Medulla oblongata (tissue), 1 donor: ENCODE data around the gene NUDC.

Experiments used
- DNase-seq: peaks from one replicate; pipeline ENCODE4 v3.0.0-alpha.2; 2015; ENCODE audit errors: extremely low spot score

The NUDC gene

DNA sequence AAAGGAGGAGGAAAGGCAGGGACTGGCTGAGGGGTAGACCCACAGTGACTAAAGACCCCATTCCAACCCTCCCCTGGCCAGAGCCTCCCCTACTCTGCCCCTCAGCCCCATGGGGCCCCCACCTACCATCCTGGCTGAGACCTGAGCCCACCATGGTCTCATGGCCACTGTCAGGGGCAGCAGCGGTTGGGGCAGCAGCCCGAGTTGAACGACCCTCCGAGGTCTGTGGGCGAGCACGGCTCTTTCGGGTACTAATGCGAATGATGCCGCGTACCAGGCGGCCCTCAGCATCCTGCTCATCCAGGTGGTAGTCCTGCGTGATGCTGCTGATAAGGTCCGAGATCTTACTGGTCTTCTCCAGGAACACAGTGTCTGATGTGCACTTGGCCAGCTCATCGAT is 29.7 kb downstream of the NUDC start:
- DNase-seq: no peak

DNA sequence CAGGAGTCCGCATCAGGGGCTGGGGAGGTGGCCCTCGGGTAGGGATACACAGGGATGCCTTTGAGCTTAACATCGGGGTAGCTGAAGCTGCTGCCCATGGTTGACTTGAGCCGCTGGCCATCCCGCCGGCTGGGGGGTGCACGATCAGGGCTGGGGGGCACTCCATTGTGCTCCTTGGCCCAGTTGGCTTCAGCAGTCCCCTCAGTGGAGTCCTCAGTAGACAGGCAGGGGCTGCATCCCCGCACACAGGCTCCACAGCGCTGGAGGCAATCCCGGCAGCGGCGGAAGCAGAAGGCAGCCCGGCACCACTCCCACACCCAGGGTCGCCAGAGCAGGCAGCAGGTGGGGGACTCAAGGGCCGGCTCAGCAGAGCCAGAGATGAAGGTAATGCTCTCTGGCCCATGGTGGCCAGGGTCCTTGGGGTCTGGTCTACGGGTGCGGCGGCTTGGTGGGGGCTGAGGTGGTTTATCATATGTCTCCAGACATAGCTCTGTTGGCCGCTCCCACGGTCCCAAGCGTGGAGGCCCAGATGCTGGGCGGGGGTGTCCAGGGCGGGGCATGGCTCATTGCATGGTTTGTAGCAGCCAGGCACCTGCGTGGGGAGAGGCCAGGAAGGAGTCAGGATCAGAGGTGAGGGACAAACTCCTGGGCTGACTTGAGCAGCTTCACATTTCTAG is 30.4 kb downstream of the NUDC start:
- DNase-seq: no peak

DNA sequence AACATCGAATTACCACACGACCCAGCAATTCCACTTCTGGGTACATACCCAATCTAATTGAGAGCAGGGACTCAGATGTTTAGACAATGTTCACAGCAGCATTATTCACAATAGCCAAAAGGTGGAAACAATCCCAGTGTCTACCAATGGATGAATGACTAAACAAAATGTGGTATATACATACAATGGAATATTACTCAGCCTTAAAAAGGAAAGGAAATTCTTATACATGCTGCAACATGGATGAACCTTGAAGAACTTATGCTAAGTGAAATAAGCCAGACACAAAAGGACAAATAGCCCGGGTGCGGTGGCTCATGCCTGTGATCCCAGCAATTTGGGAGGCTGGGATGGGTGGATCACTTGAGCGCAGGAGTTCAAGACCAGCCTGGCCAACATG is 31.8 kb downstream of the NUDC start:
- no peak for DNase-seq

DNA sequence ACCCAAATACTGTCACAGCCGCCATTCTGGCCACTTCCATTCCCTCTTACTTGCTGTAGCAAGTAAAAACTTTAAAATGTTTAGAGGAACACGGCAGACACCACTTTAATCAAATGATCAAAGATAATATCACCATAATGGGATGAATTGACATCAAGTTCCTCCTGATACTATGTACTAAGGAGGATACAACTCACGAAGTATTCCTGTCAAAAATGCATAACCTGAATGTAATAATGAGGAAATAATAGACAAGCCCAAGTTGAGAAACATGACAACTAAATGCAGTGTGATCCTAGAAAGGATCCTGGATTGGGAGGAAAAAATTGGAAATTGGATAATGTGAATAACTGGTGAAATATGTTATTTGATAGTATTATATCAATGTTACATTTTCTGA is 34.8 kb downstream of the NUDC start:
- no peak for DNase-seq

DNA sequence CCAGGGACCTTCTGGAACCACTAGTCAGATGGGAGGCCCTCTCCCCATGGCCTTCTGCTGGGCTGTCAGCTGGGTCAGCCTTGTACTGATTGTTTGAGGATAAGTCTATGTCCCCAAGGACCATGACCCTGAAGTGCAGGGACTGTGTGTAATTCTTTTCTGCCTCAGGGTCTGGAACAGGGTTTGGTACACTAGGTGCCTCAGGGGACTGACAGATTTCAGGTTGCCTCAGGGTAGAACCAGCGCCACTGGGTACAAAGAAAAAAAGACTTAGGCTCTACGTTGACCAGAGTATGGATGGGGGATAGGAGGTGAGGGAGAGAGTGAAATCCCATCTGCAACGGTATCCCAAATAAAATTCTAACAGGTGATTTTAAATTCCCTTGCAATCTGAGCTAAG is 35.8 kb downstream of the NUDC start:
- DNase-seq: no peak

DNA sequence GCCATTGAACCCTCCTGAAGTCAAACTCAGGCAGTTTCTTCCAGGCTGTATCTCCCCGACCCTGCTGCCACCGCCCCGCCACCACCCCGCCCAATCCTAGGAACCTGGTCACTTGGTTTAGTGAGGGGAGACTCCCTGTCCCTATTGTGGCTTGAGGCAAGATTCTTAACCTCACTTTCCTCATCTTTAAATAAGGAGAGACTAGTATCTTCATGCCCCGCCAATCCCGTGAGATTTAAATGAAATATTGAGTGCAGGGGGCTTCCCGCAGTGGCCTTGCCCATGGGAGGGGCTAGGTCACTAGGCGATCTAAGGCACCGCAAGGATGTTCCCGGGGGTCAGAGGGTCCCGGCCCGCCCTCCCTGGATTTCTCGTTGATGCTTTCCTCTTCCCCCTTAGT is 37.7 kb downstream of the NUDC start:
- DNase-seq: no peak

DNA sequence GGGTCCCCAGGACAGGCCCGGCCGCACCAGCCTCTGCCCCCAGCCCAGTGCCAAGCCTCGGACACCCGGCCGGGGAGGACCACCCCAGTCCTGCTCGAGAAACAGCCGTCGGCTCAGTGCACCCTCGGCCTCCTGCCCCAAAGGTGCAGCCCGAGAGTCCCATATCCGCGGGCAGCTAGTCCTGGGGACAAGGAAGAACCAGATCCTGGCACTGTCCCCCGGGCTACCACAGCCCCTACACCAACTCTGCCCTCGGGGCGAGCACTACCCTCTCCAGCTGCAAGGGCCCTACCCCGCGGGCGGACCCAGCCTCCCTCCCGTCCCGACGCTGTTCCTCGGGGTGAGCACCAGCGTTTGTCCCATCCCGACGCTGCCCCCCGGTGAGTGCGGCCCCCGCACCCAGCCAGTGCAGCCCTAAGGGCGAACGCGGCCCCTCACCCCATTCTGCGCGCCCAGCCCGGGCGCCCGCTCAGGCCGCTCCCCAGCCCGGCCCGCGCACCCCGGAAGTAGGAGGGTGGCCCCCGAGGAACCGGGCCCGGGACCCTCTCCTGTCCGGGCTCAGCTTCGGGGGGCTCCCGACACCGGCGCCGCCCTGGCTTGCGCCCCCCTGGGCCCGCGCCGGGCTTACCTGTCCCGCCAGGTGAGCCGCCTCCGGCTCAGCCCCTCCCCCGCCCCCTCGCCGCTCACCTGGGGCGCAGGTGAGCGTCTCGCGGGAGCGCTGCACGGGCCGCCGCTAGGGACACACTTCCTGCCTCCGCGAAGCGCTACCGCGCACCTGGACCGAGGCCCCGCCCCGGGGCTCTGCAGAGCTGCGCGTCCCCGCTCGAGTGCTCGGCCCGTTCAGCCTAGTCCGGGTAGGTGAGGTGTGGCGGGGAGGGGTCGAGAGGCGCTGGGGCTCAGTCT is 38.4 kb downstream of the NUDC start, which contains the start of gene KDF1:
KDF1 (minus strand) TSS at position 747 of the 903 bp plus-strand sequence. CDS start 8,088 bp downstream, outside the sequence.
- no peak for DNase-seq

DNA sequence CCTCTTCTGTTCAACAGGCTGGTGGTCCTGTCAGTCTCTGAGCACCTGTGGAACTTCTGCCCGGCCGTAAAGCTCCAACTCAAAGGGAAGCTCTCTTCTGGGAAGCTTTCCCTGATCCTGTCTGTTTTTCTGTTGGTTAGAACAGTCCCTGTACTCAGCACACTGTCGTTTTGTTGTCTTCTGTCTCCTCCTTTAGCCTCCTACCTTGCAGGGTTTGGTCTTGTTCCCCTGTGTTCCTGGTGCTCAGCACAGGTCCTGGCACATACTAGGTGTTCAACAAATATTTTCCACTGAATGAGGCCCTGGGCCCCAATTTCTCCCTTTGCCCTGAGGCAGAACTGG is 39.1 kb downstream of the NUDC start:
- DNase-seq: no peak

DNA sequence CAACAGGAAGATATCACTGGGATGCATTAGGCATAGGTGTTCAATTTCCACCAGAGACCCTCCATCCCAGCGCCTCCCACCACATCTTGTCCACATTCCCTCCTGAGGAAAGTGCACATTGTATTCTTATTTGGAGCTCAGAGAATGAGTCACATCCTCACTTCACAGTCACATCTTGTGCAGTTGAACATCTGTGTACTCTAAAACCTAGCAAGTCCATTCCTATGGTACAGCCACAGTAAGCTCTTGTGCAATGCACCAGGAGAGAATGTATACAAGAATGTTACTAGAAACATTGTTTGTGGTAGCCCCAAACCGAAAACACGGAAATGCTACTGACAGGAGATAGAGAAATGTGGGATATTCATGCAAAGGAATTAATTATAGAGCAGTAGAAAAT is 40.3 kb downstream of the NUDC start:
- DNase-seq: no peak

DNA sequence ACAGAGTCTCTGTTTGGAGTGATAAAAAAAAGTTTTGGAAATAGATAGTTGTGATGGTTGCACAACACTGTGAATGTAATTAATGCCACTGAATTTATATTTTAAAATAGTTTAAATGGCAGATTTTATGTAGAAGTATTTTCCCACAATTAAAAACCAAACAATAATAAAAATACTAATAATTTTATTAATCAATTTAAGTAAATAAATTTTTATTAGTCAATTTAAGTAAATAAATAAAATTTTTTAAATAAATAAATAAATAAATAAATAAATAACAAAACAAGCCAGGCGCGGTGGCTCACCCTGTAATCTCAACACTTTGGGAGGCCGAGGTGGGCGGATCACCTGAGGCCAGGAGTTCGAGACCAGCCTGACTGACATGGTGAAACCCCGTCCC is 43.7 kb downstream of the NUDC start:
- DNase-seq: no peak

DNA sequence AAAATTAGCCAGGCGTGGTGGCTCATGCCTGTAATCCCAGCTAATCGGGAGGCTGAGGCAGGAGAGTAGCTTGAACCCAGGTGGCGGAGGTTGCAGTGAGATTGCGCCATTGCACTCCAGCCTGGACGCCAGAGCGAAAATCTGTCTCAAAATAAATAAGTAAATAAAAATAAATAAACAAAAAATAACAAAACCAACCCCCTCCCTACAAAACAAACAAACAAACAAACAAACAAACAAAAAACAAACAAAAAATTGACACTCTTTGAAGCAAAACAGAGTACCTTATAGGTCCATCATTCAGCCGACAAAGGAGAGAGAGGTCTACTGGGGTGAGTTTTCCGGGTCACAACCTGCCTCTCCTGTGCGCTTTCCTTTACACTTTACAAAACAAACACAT is 44.1 kb downstream of the NUDC start:
- no peak for DNase-seq

DNA sequence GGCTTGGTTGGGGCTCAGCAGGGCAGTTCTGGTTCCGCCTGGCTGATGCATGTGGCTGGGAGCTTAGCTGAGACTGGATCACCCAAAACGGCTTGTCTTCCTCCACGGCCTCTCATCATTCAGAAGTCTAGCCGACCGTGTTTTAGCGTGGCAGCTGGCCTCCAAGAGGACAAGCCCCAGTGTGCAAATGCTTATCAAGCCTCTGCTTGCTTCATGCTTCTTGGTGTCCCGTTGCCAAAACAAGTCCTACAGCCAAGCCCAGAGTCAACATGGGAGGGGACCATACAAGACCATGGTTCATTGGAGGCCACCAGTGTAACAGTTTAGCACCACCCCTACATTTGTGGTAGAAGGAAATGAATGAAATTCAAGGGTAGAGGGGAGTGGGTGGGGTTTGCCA is 49.3 kb downstream of the NUDC start:
- no peak for DNase-seq

DNA sequence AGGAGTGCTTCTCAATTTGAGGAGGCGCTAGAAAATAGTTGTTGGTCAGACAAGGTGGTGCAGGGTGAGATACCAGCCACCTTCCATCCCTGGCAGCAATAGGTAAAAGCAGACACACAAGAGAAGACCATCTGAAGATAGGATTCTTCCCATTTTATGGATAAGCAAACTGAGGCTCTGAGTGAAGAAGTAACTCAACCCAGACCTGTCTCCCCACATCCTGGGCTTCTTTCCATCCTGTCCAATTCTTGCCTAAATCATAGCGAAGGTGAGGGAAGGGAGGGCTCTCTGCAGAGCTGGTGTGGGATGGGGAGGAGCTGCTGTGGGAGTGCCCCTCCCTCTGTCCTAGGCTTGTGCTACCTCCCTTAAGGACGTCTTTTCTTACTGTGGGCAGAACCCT is 50.0 kb downstream of the NUDC start:
- DNase-seq: no peak

DNA sequence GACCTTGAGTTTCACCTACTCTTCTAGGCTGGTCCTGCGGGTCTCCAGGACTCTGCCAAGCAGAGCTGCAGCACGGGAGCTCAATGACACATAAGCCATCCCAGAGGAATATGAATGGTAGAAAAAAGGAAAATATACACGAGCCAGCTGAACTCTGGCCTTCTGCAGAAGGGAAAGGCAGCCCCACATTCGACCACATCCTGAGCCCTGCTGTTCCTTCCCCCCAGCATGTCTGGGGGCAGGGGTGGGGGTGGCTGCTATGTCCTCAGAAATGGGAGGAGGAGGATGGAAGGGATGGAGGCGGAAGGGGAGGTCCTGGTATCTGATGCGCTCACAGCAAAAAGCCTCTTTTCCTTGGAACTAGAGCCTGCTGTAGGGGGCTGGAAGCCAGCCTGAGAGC is 50.8 kb downstream of the NUDC start:
- no peak for DNase-seq

DNA sequence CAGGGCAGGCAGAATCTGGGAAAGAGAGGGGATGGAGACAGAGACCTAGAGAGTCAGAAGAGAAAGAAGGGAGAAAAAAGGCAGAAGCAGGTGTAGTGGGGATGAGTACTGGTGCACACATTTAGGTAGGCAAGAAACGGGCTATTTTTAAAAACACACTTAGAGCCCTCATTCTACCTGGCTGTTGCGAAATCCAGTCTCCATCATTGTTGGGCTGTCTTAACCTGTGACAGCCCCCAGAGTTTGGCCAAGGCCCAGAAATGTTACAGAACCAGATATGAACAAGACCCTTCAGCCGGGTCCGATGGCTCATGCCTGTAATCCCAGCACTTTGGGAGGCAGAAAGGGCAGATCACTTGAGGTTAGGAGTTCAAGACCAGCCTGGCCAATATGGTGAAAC is 51.3 kb downstream of the NUDC start:
- DNase-seq: no peak

DNA sequence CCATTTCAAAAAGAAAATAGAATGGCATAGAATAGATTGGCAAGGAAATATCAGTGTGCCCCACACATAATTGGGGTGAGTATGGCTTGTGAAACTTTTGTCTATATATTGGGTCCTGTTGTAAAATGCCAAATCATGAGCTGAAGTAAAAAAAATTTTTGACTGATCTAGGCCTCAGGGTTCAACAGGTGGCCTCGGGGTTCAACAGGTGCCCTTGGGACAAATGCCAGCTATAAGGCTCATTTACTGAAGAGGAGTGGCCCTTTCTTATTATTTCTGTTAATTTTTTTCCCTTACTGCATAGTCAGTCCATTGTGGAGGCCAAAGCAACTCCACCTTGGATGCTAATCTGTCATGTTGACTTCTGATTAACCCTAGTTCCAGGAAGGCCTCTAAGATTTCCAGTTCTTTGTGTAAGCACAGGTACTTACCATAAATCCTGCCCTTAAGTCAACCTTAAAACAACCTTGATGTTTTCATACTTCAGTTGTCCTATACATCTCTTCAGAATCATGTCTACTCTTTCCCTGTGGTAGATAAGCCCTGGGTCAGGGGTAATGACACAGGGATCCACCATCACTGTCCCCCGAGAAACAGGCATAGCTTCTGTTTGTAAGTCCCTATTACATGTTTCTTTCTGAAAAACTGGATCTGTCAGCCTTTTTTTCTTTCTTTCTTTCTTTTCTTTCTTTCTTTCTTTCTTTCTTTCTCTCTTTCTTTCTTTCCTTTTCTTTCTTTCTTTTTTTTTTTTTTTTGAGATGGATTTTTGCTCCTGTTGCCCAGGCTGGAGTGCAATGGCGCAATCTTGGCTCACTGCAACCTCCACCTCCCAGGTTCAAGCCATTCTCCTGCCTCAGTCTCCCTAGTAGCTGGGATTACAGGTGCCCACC is 55.3 kb downstream of the NUDC start:
- DNase-seq: no peak

DNA sequence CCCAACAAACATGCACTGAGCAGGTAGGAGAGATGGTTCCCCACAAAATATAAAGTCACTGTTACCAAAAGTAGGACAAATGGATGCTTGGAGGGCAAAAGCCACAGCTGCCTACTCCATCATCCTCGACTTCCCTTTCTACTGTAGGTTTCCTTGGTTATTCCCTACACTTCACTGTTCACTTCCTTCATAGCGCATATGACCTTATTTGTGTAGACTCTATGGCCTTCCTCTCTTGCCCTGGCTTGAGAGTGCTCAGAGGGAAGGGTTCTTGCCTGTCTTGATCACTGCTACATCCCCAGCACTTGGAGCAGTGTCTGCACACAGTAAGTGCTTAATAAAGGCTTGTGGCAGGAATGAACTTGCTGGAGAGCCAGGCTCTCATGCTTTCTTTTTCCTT is 57.4 kb downstream of the NUDC start:
- DNase-seq: no peak

DNA sequence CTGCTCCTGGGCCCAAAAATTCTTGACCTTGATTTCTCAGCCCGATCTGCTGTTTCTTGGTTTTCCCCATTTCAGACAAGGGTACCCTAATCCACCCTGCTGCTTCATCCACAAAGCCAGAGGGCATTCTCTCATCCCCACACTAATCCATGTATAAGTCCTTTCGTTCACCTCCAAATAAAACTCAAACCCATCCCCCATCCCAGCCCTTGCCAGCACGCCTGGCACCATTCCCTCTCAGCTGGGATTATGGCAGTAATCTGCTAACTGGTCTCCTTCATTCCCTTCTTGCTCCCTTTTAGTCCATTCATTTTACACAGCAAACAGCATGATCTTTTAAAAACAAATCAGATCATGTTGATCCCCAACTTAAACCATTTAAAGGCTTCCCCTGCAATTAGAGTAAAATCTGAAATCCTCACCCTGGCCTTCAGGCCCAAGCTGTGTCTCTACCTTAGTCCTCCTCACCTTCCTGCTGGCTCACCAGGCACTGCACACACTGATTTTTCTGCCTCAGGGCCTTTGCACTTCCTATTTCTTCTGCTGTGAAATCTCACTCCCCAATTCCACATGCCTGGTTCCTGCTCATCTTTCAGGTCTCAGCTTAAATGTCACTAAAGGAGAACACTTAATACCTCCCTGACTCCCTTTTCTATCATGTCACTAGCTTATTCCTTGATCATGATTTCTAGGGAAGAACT is 59.8 kb downstream of the NUDC start:
- no peak for DNase-seq

DNA sequence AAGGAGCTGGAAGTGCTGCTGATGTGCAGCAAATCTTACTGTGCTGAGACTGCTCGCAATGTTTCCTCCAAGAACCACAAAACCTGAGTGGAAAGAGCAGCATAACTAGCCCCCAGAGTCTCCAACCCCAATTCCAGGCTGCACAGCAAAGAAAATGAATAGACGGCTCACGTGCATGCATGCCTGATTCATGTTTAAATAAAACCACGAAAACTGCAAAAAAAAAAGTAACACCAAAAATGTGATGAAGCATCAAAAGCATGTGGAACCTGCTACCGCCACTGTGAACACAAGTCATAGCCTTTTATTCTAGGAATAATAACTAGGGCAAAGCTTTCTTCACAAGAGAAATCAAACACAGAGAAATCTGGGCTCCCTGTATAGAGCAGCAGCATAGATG is 62.3 kb downstream of the NUDC start:
- DNase-seq: no peak

DNA sequence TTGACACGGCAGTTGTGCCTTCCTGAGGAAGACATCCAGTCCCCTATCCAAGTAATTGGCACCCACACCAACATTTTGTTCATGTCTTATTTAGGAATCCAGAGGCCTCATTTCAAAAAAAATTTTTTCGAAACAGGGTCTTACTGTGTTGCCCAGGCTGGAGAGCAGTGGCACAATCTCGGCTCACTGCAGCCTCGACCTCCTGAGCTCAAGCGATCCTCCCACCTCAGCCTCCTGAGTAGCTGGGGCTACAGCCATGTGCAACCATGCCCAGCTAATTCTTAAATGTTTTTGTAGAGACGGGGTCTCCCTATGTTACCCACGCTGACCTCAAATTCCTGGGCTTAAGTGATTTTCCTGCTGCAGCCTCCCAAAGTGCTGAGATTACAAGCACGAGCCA is 62.7 kb downstream of the NUDC start:
- DNase-seq: no peak

DNA sequence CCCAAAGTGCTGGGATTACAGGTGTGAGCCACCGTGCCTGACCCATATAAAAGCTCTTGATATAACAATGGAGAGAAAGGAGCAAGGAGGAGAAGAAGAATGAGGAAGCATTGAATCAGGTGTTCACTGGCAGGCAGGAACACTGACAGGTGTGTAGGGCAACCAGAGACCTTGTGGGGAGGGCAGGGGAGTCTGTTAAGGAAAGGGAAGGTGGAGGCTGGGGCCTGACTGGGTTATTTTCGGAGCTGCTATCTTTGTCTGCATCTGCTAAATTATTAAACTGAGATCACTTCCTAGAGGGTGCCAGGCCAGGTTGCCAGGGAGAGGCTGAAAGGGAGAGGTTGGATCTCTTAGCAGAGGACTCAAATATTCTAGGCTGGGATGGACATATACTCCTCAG is 65.1 kb downstream of the NUDC start:
- no peak for DNase-seq
